Measurements from ENCODE around the gene CIBAR2.

The CIBAR2 gene

DNA sequence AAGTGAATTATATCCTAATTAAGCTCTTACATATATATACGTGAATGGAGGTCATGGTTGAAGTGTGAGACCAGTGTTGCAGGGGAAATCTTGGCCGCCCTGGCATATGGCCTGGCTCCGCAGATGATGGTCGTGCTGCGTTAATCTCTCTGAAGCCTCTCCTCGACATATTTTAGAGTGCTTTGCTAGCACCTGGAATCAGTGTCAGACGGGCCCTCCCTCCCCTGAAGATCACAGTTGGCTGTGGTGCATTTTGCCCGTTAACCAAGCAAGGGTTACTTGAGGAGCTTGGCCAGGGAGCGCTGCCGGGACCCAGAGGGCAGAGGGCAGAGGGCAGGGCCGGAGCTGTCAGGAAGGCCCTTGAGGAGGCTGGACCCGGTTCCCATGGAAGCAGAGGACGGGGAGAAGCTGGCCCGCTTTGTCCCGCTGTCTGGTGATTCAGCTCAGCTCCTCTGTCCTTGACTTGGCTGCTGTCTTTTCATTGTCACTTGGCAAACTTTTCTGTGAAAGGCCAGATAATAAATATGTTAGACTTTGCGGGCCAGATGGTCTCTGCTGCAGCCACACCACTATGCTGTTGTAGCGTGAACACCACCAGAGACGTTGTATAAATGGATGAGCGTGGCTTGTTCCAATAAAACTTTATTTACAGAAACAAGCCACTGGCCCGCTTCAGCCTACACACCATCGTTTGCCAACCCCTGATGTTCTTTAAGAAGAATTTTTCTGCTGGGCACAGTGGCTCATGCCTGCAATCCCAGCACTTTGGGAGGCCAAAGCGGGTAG, 32.3 kb downstream of the CIBAR2 start:
- peaks cover 12% of the 10 kb centered on the region for H3K4me1 Mint-ChIP-seq
- no peaks in the 10 kb centered on the region for H3K9me3 Mint-ChIP-seq
- no peaks in the 10 kb centered on the region for H3K36me3 Mint-ChIP-seq (ENCODE audit: low read depth)
- DNase-seq (no peak), ATAC-seq (no peak)
- no peaks in the 10 kb centered on the region for H3K27me3 Mint-ChIP-seq
- no peak overlapping the region for H3K4me3 Mint-ChIP-seq
- no peak overlapping the region for H3K27ac Mint-ChIP-seq

DNA sequence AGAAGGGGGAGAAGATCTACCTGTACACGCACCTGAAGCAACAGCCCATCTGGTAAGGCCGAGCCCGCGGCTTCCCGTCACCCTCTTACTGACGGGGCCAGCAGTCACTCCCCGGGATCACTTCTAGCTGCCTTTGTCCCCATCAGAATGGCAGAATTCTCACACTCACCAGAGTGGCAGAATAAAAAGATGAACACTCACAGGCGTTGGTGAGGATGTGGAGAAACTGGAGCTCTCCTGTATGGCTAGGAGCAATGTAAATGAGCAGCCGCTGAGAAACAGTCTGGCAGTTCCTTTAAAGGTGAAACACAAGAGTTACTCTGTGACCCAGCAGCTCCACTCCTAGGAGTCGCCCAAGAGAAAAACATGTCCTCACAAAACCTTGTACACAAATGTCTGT, 33.3 kb downstream of the CIBAR2 start:
- Mint-ChIP-seq H3K36me3 (ENCODE audit: low read depth) (no peaks in the 10 kb centered on the region), H3K4me3 (no peak overlapping the region), H3K9me3 (no peaks in the 10 kb centered on the region), H3K27me3 (no peaks in the 10 kb centered on the region), H3K4me1 (peaks cover 12% of the 10 kb centered on the region), H3K27ac (no peak overlapping the region)
- ATAC-seq: no peak
- DNase-seq: no peak

DNA sequence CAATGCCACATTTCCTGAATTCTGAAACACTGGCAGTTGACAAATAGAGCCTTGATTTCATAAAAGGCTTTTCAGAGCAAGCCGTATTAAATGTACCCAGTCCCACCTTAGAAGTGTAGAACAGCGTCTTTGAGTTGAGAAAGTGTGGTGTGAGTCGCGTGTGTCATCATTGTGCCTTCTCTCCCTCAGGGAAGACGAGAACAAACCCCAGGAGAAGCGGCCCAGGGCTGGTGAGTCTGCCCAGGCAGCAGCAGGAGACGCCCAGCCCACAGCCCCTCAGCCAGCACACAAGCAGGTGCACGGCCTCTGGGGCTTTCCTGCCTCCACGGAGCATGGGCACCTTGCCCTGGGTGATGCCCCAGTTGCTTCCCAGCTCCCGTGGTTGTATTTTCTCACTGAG, 34.0 kb downstream of the CIBAR2 start:
- no peak overlapping the region for H3K4me3 Mint-ChIP-seq
- no peaks in the 10 kb centered on the region for H3K36me3 Mint-ChIP-seq (ENCODE audit: low read depth)
- H3K4me1 Mint-ChIP-seq: peaks cover 7% of the 10 kb centered on the region
- H3K27me3 Mint-ChIP-seq: no peaks in the 10 kb centered on the region
- no peak for DNase-seq
- H3K9me3 Mint-ChIP-seq: no peaks in the 10 kb centered on the region
- no peak overlapping the region for H3K27ac Mint-ChIP-seq
- ATAC-seq: no peak

DNA sequence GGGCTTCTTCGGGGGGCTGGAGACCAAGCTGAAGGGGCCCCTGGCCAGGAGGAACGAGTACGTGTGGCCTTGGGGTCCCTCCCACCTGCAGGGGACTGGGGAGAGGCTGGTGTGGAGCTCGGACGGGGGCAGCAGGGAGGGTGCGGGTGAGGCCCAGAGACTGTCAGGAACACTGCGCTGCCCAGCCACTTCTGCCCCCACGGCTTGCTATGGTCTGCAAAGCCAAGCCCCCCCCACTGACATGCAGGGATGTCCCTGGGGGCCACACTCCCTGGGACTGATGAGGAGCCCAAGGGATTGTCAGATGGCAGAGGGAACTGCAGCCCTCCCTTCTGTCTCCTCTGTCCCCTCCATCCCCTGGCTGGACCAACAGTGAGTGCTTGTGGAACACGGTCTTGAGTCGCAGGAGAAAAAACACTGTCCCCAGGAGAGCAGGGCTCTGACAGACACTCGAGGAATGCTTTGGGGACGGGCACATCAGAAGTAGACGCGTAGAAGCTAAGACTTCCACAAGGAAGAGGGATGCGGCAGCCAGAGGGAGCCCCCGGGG, 34.6 kb downstream of the CIBAR2 start:
- Mint-ChIP-seq H3K4me3 (no peak overlapping the region), H3K27me3 (no peaks in the 10 kb centered on the region), H3K9me3 (no peaks in the 10 kb centered on the region), H3K36me3 (ENCODE audit: low read depth) (no peaks in the 10 kb centered on the region), H3K27ac (no peak overlapping the region), H3K4me1 (peaks cover 3% of the 10 kb centered on the region)
- DNase-seq (no peak), ATAC-seq (no peak)

DNA sequence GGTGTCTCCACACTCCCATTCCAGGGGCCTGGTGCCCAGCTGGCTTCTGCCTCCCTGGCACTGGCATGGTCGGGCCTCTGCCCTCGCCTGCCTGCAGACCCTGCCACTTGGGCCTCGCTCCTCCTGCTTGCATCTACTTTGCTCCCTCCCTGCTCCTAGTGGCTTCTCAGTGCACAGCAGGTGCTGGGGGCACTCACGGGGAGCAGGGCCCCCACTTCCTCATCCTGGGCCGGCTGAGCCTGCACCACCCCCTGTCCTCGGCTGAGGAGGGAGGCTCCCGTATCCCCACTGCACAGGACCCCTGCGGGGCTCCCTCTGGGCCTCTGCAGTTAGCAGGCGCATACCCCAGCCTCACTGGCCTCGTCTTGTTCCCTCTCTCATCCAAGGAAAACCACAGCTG, 35.2 kb downstream of the CIBAR2 start:
- Mint-ChIP-seq H3K4me1 (no peaks in the 10 kb centered on the region), H3K4me3 (no peak overlapping the region), H3K27ac (no peak overlapping the region), H3K36me3 (ENCODE audit: low read depth) (no peaks in the 10 kb centered on the region), H3K27me3 (no peaks in the 10 kb centered on the region), H3K9me3 (no peaks in the 10 kb centered on the region)
- DNase-seq: no peak
- ATAC-seq: no peak

DNA sequence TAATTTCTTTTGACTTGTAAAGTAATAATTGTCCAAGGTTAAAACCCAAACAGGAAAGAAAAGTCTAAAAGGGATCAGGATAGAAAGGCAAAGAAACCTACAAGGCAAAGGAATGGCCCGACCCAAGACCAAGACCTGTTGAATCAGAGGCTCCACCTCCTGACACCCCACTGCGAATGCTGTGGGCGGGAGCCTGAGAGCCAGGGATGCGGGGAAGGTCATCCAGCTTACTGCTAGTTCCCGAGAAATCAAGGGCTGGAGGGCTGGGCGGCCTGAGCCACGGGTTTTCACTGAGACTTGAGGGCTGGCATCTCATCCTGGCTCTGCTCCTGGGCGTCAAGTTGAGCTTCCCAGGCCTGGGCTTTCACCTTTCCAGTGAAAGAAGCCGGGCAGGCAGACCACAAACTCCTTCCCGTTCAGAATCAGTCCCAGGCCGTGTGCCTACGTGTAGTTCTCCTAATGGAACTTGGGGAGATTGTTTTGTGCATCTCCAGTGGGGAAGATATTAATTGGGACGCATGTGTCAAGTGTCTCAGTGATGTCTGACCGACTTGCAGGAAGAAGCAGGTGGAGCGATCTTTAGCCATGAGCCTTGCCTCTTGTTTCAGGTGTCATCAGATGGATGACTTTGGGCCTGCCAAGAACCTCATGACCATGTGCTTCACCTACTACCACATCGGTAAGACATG, 36.9 kb downstream of the CIBAR2 start:
- Mint-ChIP-seq H3K4me1 (no peaks in the 10 kb centered on the region), H3K36me3 (ENCODE audit: low read depth) (peaks cover 5% of the 10 kb centered on the region), H3K27me3 (no peaks in the 10 kb centered on the region), H3K9me3 (no peaks in the 10 kb centered on the region), H3K27ac (no peak overlapping the region), H3K4me3 (no peak overlapping the region)
- DNase-seq: no peak
- no peak for ATAC-seq

DNA sequence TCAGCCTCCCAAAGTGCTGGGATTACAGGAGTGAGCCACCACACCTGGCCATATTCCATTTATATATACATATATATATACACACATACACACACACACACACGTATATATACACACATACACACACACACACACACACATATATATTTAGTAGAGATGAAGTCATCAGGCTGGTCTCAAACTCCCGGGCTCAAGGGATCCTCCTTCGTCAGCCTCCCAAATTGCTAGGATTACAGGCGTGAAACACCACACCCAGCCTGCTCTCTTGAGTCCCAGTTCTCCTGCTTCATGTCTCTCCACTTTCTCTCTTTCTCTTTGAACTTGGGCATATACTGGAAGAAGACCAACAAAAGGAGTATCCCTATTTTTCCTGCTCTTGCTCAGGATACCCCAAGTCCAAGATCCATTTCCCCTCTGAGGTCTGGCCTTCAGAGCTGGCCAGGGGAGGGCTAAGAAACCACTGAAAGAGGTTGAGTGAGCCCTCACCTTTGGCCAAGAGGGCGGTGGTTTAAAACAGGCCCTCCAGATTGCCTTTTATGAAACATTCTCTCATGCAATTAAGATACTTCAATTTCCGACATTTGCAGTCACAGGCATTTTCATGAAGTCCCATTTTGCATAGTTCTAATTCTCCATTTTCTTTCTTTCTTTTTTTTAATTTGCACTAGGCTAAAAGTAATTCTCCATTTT, 37.9 kb downstream of the CIBAR2 start:
- Mint-ChIP-seq H3K4me1 (no peaks in the 10 kb centered on the region), H3K9me3 (no peaks in the 10 kb centered on the region), H3K27me3 (no peaks in the 10 kb centered on the region), H3K27ac (no peak overlapping the region), H3K36me3 (ENCODE audit: low read depth) (peaks cover 5% of the 10 kb centered on the region), H3K4me3 (no peak overlapping the region)
- ATAC-seq (no peak), DNase-seq (no peak)

DNA sequence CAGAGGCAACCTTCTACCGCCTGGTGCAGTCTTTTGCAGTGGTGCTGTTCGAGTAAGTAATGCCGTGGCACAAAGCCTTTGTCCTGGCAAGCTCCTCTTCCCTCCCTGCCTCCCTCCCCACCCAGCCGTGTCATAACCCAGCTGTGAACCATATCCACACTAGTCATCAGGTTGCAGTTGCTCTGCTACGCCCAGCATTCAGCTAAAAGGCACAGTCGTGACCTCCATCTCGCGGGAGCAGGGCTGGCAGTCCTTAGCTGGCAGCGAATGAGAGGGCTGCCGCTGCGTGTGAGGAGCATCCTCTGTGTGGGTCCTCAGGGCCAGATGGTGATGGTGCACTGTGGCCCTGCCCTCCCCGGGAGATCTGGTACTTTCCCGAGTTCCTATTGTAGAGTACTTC, 39.3 kb downstream of the CIBAR2 start:
- H3K9me3 Mint-ChIP-seq: no peaks in the 10 kb centered on the region
- DNase-seq: no peak
- ATAC-seq: no peak
- no peaks in the 10 kb centered on the region for H3K4me1 Mint-ChIP-seq
- no peaks in the 10 kb centered on the region for H3K27me3 Mint-ChIP-seq
- no peak overlapping the region for H3K27ac Mint-ChIP-seq
- peaks cover 5% of the 10 kb centered on the region for H3K36me3 Mint-ChIP-seq (ENCODE audit: low read depth)
- H3K4me3 Mint-ChIP-seq: no peak overlapping the region

DNA sequence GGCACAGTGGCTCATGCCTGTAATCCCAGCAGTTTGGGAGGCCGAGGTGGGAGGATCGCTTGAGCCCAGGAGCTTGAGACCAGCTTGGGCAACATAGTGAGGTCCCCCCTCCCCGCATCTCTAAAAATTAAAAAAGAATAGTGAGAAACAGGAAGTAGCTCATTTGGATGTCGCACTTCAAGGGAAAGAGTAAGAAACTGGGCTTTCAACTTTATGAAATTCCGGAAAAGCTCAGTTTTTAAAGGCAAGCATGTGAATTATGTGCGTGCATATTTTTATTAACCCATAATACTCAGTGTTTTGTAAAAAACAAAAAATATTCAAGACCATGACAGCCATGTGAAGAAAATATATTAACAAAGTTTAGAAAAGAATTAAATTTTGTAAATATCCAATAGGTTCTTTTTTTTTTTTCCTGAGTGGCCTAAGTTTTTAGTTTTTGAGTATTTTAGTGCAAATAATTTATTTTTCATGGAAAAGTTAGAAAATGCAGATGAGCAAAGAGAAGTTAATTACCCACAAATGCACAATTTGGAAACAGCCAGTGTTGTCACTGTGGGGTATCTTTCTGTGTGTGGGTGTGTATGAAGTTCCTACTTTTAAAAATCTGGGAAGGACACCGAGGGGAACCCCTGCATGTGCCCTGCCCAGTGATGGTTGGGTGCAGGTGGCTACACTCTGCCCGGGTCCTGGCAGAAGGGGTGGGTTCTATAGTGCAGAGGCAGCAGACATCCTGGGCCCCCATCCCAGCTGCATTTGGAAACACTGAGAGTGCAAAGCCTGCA, 40.0 kb downstream of the CIBAR2 start:
- Mint-ChIP-seq H3K36me3 (ENCODE audit: low read depth) (peaks cover 5% of the 10 kb centered on the region), H3K27me3 (no peaks in the 10 kb centered on the region), H3K4me3 (no peak overlapping the region), H3K4me1 (no peaks in the 10 kb centered on the region), H3K27ac (no peak overlapping the region), H3K9me3 (no peaks in the 10 kb centered on the region)
- ATAC-seq (no peak), DNase-seq (no peak)

DNA sequence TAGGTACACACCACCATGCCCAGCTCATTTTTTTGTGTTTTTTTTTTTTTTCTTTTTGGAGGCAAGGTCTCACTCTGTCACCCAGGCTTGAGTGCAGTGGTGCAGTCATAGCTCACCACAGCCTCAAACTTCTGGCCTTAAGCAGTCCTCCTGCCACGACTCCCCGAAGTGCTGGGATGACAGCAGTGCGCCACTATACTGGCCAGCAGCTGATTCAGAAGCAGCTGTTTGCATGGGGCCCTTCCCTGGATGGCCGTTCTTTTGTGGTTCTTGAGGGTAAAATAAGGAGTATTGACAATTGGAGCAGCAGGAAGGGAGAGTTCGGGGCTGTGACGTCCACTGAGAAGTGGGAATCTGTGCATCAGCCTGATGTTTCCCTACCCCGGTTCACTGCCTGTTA, 43.1 kb downstream of the CIBAR2 start:
- no peak for DNase-seq
- peaks cover 5% of the 10 kb centered on the region for H3K36me3 Mint-ChIP-seq (ENCODE audit: low read depth)
- H3K27ac Mint-ChIP-seq: no peak overlapping the region

DNA sequence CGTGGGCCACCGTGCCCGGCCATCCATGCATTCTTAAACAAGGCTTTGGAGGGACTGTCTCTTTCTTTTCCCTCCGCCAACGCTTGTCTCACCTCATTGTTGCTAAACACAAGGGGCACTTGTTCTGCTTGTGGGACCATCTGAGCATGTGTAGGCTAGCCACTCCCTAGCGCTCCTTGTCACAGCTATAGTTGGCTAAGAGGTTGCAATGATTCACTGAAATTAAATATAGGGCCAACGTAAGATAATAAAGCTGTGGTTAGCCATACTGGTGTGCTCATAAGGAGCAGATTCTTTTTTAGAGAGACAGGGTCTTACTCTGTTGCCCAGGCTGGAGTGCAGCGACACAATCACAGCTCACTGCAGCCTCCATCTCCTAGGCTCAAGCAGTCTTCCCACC, 43.5 kb downstream of the CIBAR2 start:
- ATAC-seq (no peak), DNase-seq (no peak)
- H3K36me3 Mint-ChIP-seq (ENCODE audit: low read depth): peaks cover 5% of the 10 kb centered on the region
- H3K9me3 Mint-ChIP-seq: no peaks in the 10 kb centered on the region
- H3K4me1 Mint-ChIP-seq: no peaks in the 10 kb centered on the region
- H3K4me3 Mint-ChIP-seq: no peak overlapping the region
- H3K27ac Mint-ChIP-seq: no peak overlapping the region
- no peaks in the 10 kb centered on the region for H3K27me3 Mint-ChIP-seq

More for the DNA sequence above, 43.1 kb downstream of the CIBAR2 start:
- no peaks in the 10 kb centered on the region for H3K4me1 Mint-ChIP-seq
- no peak overlapping the region for H3K4me3 Mint-ChIP-seq
- H3K27me3 Mint-ChIP-seq: no peaks in the 10 kb centered on the region
- ATAC-seq: no peak
- no peaks in the 10 kb centered on the region for H3K9me3 Mint-ChIP-seq

DNA sequence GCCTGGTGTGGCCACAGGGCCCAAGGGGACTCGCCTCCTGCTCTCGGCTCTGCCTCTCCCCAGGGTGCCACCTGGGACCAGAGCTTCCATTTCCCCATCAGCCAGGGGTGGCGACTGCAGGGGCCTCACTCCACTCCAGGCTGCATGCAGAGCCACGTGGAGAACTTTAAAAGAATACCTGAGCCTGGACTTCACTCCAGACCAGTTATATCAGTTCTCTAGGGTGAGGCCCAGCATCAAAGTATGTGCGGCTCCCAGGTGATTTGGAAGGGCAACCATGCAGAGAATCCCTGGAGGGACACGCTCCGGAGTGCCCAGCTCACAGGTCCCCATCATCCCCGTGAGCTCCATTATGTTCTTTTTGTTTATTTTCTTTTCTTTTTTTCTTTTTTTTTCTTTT, 44.8 kb downstream of the CIBAR2 start:
- DNase-seq (no peak), ATAC-seq (no peak)
- Mint-ChIP-seq H3K4me3 (no peak overlapping the region), H3K4me1 (no peaks in the 10 kb centered on the region), H3K27me3 (no peaks in the 10 kb centered on the region), H3K36me3 (ENCODE audit: low read depth) (peaks cover 5% of the 10 kb centered on the region), H3K9me3 (no peaks in the 10 kb centered on the region), H3K27ac (no peak overlapping the region)

DNA sequence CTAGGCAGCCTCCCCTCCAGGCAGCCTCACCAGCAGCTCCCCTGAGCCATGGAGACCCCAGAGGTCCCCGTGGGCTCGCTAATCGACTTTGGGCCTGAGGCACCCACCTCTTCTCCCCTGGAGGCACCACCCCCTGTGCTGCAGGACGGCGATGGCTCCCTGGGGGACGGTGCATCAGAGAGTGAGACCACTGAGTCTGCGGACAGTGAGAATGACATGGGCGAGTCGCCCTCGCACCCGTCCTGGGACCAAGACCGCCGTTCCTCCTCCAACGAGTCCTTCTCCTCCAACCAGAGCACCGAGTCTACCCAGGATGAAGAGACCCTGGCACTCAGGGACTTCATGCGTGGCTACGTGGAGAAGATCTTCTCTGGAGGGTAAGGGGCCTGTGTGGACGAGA, 45.2 kb downstream of the CIBAR2 start:
- no peak overlapping the region for H3K4me3 Mint-ChIP-seq
- peaks cover 2% of the 10 kb centered on the region for H3K4me1 Mint-ChIP-seq
- H3K9me3 Mint-ChIP-seq: no peaks in the 10 kb centered on the region
- no peak overlapping the region for H3K27ac Mint-ChIP-seq
- H3K27me3 Mint-ChIP-seq: no peaks in the 10 kb centered on the region
- ATAC-seq (no peak), DNase-seq (no peak)
- peaks cover 5% of the 10 kb centered on the region for H3K36me3 Mint-ChIP-seq (ENCODE audit: low read depth)

DNA sequence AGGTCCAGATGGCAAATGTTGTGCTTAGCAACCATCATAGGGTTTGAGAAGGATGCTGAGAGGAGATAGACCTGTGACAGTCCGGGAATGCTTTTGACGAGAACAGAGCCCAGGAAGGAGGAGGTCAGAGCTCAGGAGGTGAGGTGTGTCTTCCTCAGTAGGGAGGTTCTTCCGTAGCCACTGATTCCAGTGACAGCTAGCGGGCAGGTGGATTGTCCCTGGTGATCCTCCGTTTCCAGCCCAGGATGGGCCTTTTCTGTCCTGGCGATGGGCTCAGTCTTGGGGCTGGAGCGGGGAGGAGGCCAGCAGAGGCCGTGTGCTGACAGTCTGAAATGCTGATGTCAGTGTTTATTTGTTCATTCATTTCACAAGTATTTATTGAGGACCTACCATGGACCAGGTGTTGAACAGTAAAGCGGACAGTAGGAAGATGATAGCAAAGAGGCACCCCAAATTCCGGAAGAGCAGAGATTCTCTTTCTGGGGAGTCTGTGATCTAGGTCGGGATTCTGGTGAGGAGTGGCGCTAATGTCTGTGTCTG, 45.9 kb downstream of the CIBAR2 start:
- H3K4me1 Mint-ChIP-seq: peaks cover 7% of the 10 kb centered on the region
- no peaks in the 10 kb centered on the region for H3K9me3 Mint-ChIP-seq
- H3K27me3 Mint-ChIP-seq: no peaks in the 10 kb centered on the region
- H3K27ac Mint-ChIP-seq: no peak overlapping the region
- no peak overlapping the region for H3K4me3 Mint-ChIP-seq
- ATAC-seq (no peak), DNase-seq (no peak)
- peaks cover 3% of the 10 kb centered on the region for H3K36me3 Mint-ChIP-seq (ENCODE audit: low read depth)
